GM12891 (cell line): ENCODE data around the gene MYMK.

Experiments
- DNase-seq: peaks from one replicate; pipeline ENCODE4 v3.0.0; 2011; ENCODE audit warnings: low spot score; ENCODE audit not compliant: insufficient read length
- FAIRE-seq: peaks from 2 replicates; lab custom pipeline; 2011; peaks lifted over from hg19 to GRCh38; lab: Jason Lieb, UNC
- PAX5 ChIP-seq: IDR thresholded peaks from 2 replicates; pipeline ENCODE4 v1.6.1; 2011; ENCODE audit warnings: low read length, moderate library complexity, mild to moderate bottlenecking; ENCODE audit not compliant: insufficient read depth, severe bottlenecking
- POLR2A ChIP-seq: IDR thresholded peaks from 2 replicates; pipeline ENCODE4 v1.6.1; 2011; ENCODE audit warnings: low read depth, low read length, control low read depth
- POLR2AphosphoS5 ChIP-seq: IDR thresholded peaks from 2 replicates; pipeline ENCODE4 v1.6.1; 2011; ENCODE audit warnings: low read depth, low read length, control low read depth
- POU2F2 ChIP-seq: IDR thresholded peaks from 2 replicates; pipeline ENCODE4 v1.6.1; 2011; ENCODE audit warnings: low read depth, mild to moderate bottlenecking, control low read depth, low read length, moderate library complexity
- SPI1 ChIP-seq: IDR thresholded peaks from 2 replicates; pipeline ENCODE4 v1.6.1; 2011; ENCODE audit warnings: low read depth, low read length, control low read depth
- TAF1 ChIP-seq: IDR thresholded peaks from 2 replicates; pipeline ENCODE4 v1.6.1; 2011; ENCODE audit warnings: low read depth, low read length, control low read depth

The MYMK gene

DNA sequence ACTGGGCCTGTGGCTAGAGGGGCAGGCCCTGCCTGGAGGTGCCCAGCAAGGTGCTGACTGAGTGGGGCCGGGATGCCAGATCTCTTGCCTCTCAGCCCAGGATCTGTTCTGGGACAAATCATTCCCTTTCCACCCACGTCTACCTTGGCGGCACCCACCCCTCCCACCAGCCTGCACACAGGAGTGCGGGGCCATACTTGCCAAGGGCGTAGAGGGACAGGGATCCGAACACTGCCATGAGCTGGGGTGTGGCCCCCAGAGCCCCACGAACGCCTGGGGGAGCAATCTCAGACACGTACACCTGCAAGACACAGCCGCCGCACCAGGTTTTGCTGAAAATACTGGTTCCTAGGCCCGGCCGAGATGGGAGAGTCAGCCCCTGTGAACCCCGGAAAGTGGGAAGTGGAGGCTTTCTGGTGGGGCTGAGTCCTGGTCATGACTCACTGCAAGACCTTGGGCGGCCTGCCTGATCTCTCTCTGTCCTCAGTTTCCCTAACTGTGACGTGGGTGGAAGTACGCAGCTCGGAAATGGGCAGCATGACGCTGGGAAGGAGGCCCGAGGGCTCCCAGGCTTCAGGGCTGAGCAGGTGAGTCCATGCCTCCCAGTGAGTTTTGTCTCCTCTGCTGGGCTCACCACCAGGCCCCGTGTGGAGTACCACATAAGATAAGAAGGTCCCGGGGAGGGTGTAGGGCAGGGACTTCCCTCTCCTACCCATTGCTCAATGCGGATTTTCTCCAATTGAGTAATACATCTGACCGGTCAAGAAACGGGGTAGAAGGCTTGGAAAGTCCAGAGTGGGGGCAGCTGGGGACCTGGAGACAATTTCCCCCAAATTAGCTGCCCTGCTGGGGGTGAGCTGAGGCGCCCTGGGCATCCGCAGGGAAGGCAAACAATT lies 48.5 kb downstream of the MYMK start:
- TF ChIP-seq POLR2A (no peak), PAX5 (no peak), POU2F2 (no peak), TAF1 (no peak), SPI1 (no peak), POLR2AphosphoS5 (no peak)
- DNase-seq (no peak), FAIRE-seq (no peak)

DNA sequence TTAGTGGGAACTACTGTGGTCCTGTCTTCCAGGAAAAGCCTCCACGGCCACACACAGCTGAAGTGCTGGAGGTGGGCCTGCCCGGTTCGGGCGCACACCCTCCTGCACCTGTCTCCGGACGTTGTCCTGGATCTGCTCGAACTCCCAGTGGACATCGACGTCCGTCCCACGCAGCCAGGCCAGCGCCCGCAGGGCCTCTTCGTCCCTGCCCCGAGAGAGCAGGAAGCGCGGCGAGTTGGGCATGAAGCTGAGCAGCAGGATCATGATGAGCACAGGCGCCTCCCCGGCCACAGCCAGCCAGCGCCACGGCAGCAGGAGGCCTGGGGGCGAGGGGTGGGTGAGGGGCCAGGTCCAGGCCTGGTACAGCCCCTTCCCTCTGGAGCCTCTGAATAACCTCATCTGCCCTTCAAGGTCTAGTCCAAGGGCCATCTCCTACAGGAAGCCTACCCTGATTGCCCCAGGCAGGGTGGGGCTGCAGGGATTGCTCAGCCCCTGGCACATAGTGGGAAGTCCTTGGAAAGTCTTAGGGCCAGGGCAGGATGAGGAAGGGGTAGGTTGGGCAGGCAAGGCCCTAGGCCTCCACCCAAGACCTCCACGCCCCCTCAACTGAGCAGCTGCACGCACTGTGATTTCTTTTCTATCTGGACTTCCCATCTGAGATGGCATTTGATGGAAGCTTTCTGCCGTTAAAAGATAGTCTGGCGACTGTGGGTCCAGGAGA lies 49.3 kb downstream of the MYMK start:
- DNase-seq, result no peak
- FAIRE-seq, result no peak
- TF ChIP-seq PAX5 (no peak), POLR2AphosphoS5 (no peak), TAF1 (no peak), POU2F2 (no peak), SPI1 (no peak), POLR2A (no peak)

DNA sequence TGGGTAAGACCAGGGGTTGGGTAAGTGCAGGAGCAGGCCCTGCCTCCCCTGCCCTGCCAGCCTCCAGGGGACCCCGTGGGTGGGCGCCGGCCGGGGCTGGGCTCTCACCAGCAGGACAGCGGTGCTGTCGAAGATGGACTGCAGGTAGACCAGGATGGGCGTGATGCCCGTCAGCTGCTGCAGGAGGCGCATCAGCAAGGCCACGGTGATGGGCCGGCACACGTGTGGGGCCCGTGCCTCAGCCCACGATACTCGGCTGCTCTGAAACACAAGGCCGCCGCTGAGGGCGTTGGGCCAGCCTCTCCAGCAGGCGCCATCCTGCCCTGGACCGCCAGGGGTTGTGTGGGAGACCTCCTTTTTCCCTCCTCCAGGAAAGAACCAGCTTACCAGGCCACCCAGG lies 49.9 kb downstream of the MYMK start:
- TF ChIP-seq PAX5 (no peak), POLR2A (no peak), POU2F2 (no peak), TAF1 (no peak), SPI1 (no peak), POLR2AphosphoS5 (no peak)
- FAIRE-seq (no peak), DNase-seq (no peak)

DNA sequence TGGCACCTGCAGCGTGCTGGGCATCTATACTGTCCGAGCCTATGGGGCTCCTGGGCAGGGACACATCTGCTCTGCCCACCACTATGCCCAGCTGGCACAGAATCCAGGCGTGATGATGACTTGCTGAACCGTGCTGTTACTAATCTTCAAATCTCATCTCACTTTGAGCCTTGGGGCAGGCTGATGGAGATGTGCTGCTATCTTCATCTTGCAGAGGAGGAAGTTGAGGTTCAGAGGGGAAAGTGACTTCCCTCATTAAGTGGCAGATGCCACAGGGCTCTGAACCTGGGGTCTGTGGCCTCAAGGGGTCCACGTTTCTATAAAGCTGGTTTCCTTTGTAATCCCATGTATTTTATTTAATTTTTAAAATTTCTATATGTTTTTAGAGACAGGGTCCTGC lies 50.5 kb downstream of the MYMK start:
- DNase-seq (no peak), FAIRE-seq (no peak)
- TF ChIP-seq POU2F2, result no peak
- no peak for TF ChIP-seq POLR2AphosphoS5

DNA sequence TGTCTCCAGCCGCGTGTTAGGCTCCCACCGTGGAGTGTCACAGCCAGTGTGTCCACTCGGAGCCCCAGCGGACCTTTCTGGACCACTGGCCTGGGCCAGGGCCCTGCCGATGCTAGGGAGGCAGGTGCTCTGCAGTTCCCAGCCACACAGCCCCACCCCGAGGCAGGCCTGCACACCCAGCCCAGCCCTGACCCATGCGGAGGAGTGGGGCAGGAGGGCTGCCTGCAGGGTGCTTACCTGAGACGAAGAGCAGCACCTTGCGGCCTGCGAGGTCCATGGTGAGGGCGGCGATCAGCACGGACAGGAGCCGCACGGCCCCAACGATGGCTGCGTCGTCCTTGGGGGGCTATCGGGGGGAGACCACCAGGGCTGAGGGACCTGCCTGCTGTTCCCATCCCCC lies 51.0 kb downstream of the MYMK start:
- no peak for FAIRE-seq
- TF ChIP-seq POLR2AphosphoS5, result no peak
- TF ChIP-seq POU2F2, result no peak
- TF ChIP-seq POLR2A, result no peak
- TF ChIP-seq SPI1, result no peak
- TF ChIP-seq PAX5, result no peak
- TF ChIP-seq TAF1, result no peak
- DNase-seq, result no peak

GRCh38 chr9:133472753-133473378 lies 51.9 kb downstream of the MYMK start:
- no peak for FAIRE-seq
- no peak for TF ChIP-seq TAF1
- no peak for TF ChIP-seq PAX5

DNA sequence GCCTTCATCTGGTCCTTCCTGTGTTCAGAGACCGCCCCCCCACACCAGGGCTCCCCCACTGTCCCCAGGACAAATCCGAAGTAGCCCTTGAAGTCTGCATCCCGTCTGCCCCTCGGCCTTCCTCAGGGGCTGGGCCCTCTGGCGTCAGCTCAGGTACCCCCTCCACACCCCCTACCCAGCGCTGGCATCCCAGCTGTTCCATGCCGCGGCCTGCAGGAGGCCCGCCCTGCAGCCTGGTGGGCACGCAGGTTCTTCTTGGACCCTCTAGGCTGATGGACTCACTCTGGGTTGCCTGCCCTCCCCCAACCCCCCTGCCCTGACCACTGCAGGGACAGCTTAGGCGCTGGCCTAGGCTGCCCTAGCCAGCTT lies 52.5 kb downstream of the MYMK start:
- DNase-seq, result no peak
- TF ChIP-seq POLR2AphosphoS5 (no peak), POLR2A (no peak), PAX5 (no peak), POU2F2 (no peak), TAF1 (no peak), SPI1 (no peak)
- no peak for FAIRE-seq

More at GRCh38 chr9:133472753-133473378, 51.9 kb downstream of the MYMK start:
- no peak for DNase-seq

DNA sequence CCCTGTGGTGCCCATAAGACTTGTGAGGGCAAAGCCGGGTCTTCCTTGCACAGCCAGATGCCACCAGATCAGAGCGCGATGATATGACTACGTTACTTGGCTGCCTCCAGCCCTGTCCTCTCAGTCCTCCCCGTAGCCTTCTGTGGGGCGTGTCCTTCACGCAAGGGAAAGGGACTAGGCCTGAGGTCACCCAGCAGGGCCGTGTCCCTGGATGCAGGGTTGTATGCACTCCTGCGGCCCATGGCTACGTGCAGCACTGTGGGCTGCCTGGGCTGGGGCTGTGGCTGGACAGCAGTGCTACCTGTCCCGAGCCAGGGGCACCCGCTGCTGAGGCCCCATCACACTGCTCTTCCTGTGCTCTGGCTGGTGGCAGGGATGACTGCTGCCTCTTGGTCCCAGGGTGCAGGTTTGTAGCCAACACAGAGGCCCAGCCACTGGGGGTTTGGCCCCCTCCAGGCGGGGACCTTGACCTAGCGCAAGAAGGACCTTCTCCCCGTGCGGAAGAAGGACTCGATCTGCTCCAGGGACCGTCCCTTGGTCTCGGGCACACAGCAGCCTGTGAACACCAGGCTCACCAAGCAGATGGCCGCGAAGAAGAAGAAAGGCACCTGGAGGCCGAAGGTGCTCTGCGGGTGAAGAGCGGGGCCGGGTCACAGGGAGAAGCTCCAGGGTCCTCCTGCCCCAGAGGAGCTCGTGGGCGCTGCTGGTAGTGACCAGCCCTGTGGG lies 53.0 kb downstream of the MYMK start:
- no peak for TF ChIP-seq POLR2AphosphoS5
- TF ChIP-seq TAF1, result no peak
- TF ChIP-seq SPI1, result no peak
- no peak for TF ChIP-seq POLR2A
- TF ChIP-seq POU2F2, result no peak
- no peak for TF ChIP-seq PAX5
- FAIRE-seq (no peak), DNase-seq (no peak)

DNA sequence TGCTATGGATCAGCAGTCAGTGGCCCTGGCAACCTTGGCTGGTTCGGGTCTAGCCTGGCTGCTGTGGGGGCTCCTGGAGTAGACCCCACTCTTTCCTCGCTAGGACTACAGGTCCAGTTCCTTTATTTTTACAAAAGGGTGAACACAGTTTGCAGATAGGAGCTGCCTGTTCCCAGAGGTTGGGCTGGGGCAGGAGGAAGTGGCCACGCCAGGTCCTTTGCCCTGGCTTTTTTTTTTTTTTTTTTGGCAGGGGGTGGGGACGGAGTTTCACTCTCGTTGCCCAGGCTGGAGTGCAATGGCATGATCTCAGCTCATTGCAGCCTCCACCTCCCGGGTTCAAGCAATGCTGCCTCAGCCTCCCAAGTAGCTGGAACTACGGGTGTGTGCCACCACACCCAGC lies 53.8 kb downstream of the MYMK start:
- TF ChIP-seq POLR2AphosphoS5 (no peak), POU2F2 (no peak), PAX5 (no peak), TAF1 (no peak), SPI1 (no peak), POLR2A (no peak)
- no peak for DNase-seq
- FAIRE-seq, result no peak
